Measurements from ENCODE around the gene UROC1.

UROC1 gene

DNA sequence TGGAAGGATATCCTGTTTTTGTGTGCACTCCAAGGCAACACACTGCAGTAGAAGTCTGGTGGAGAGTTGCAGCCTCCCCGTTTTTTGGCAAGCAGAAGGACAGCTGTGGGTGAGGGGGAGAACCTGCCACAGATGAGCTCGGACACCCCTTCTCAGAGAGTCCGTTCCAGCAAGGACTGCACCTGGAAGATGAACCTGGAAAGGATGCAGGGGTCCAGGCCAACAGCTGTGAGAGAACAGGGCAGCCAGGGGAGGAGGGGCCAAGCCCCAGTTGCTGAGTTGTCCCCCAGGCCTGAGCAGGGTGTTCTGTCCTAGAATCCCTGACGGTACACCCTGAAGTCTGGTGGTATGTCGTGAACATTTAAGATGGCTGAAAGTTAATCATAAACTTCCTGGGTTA, 72.1 kb downstream of the UROC1 start:
- no peak overlapping the region for H3K4me2 ChIP-seq (ENCODE audit: insufficient read depth, low read length, poor library complexity, severe bottlenecking)
- H3K4me1 ChIP-seq (ENCODE audit: control insufficient read depth in 2 of 2, insufficient read depth in 1 of 2, low read depth in 1 of 2, low read length in 2 of 2), result peaks cover 0 to 8% of the 10 kb centered on the region in 2 donors
- no peak overlapping the region for H2AK5ac ChIP-seq (ENCODE audit: low read depth, low read length)
- H3K9me3 ChIP-seq (replicated peaks in 1 of 2; ENCODE audit: control insufficient read depth in 2 of 2, insufficient read depth in 1 of 2, low read depth in 1 of 2, low read length in 2 of 2), result no peaks in the 10 kb centered on the region
- no peak overlapping the region for H3K23ac ChIP-seq (ENCODE audit: low read depth, low read length, poor library complexity)
- no peak overlapping the region for H4K8ac ChIP-seq (ENCODE audit: low read depth, low read length)
- no peaks in the 10 kb centered on the region for H3K79me1 ChIP-seq (ENCODE audit: low read depth, low read length)
- no peak overlapping the region for H2BK15ac ChIP-seq (ENCODE audit: low read length)
- no peak overlapping the region for H4K91ac ChIP-seq (ENCODE audit: low read depth, low read length, poor library complexity)
- H3K4me3 ChIP-seq (ENCODE audit: low read length in 2 of 2), result no peak overlapping the region
- no peak overlapping the region for H3K18ac ChIP-seq (ENCODE audit: low read length)
- H3K4ac ChIP-seq (ENCODE audit: low read length), result no peak overlapping the region
- peaks cover 2 to 40% of the 10 kb centered on the region in 2 donors for H3K36me3 ChIP-seq (replicated peaks in 1 of 2; ENCODE audit: control insufficient read depth in 2 of 2, insufficient read depth in 2 of 2, low read length in 2 of 2)
- H2BK120ac ChIP-seq (ENCODE audit: low read depth, low read length), result no peak overlapping the region
- no peak overlapping the region for H3K27ac ChIP-seq (replicated peaks; ENCODE audit: low read length)
- H2AFZ ChIP-seq (ENCODE audit: low read length), result no peak overlapping the region
- no peak overlapping the region for H3K14ac ChIP-seq (ENCODE audit: low read length)
- DNase-seq (ENCODE audit: low spot score), result no peak
- no peaks in the 10 kb centered on the region for H3K27me3 ChIP-seq (ENCODE audit: control insufficient read depth in 3 of 3, insufficient read depth in 3 of 3, low read depth in 1 of 3, low read length in 3 of 3)
- no CpG with 5 or more reads among the region's 5 CpGs for WGBS, 2 donors (ENCODE audit: extremely low coverage in 2 of 2, insufficient read length in 2 of 2, insufficient replicate concordance in 1 of 2)
- no peak overlapping the region for H2BK12ac ChIP-seq (ENCODE audit: low read length)
- H3K9ac ChIP-seq (ENCODE audit: low read depth, low read length, poor library complexity), result no peak overlapping the region
- no peak overlapping the region for H2BK5ac ChIP-seq (ENCODE audit: low read length)

DNA sequence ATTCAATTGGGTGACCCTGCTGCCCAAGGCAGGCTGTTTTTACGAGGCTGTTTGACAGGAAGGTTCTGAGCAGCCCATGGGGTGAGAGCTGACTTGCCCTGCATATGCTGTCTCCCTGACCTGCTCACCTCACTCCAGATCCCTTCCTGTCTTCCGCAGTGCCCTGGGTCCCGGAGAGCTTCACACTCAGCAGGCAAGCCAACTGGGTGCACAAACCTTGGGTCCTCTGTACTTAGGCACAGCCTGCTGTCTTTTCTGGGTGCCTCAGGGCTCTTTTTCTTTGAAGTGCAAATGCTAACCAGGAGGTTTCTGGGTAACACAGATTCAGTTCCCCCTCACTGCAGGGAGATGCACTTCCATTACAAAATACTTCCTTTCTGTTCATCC, 74.7 kb downstream of the UROC1 start:
- Histone ChIP-seq H4K91ac (ENCODE audit: low read depth, low read length, poor library complexity) (no peak overlapping the region), H2BK12ac (ENCODE audit: low read length) (no peak overlapping the region)
- DNase-seq (ENCODE audit: low spot score), result no peak

GRCh38 chr3:126442094-126442855, 75.3 kb downstream of the UROC1 start:
- Histone ChIP-seq H3K36me3 (replicated peaks in 1 of 2; ENCODE audit: control insufficient read depth in 2 of 2, insufficient read depth in 2 of 2, low read length in 2 of 2) (peaks cover 0 to 27% of the 10 kb centered on the region in 2 donors), H2BK15ac (ENCODE audit: low read length) (no peak overlapping the region), H2AFZ (ENCODE audit: low read length) (no peak overlapping the region), H3K9ac (ENCODE audit: low read depth, low read length, poor library complexity) (no peak overlapping the region), H3K23ac (ENCODE audit: low read depth, low read length, poor library complexity) (no peak overlapping the region), H3K4me2 (ENCODE audit: insufficient read depth, low read length, poor library complexity, severe bottlenecking) (no peak overlapping the region), H3K4me1 (ENCODE audit: control insufficient read depth in 2 of 2, insufficient read depth in 1 of 2, low read depth in 1 of 2, low read length in 2 of 2) (peaks cover 0 to 13% of the 10 kb centered on the region in 2 donors), H4K8ac (ENCODE audit: low read depth, low read length) (no peak overlapping the region), H4K91ac (ENCODE audit: low read depth, low read length, poor library complexity) (no peak overlapping the region), H2BK5ac (ENCODE audit: low read length) (no peak overlapping the region), H3K4ac (ENCODE audit: low read length) (no peak overlapping the region), H3K14ac (ENCODE audit: low read length) (no peak overlapping the region), H3K79me1 (ENCODE audit: low read depth, low read length) (no peaks in the 10 kb centered on the region), H2BK12ac (ENCODE audit: low read length) (no peak overlapping the region), H3K27ac (replicated peaks; ENCODE audit: low read length) (no peak overlapping the region), H2AK5ac (ENCODE audit: low read depth, low read length) (no peak overlapping the region), H3K4me3 (ENCODE audit: low read length in 2 of 2) (no peak overlapping the region), H3K18ac (ENCODE audit: low read length) (no peak overlapping the region), H2BK120ac (ENCODE audit: low read depth, low read length) (no peak overlapping the region), H3K9me3 (replicated peaks in 1 of 2; ENCODE audit: control insufficient read depth in 2 of 2, insufficient read depth in 1 of 2, low read depth in 1 of 2, low read length in 2 of 2) (no peaks in the 10 kb centered on the region), H3K27me3 (ENCODE audit: control insufficient read depth in 3 of 3, insufficient read depth in 3 of 3, low read depth in 1 of 3, low read length in 3 of 3) (no peaks in the 10 kb centered on the region)
- DNase-seq (ENCODE audit: low spot score), result no peak
- no CpG with 5 or more reads among the region's 13 CpGs for WGBS, 2 donors (ENCODE audit: extremely low coverage in 2 of 2, insufficient read length in 2 of 2, insufficient replicate concordance in 1 of 2)

More for the DNA sequence above, 74.7 kb downstream of the UROC1 start:
- Histone ChIP-seq H2AFZ (ENCODE audit: low read length) (no peak overlapping the region), H3K18ac (ENCODE audit: low read length) (no peak overlapping the region), H3K79me1 (ENCODE audit: low read depth, low read length) (no peaks in the 10 kb centered on the region), H2BK15ac (ENCODE audit: low read length) (no peak overlapping the region), H3K27me3 (ENCODE audit: control insufficient read depth in 3 of 3, insufficient read depth in 3 of 3, low read depth in 1 of 3, low read length in 3 of 3) (no peaks in the 10 kb centered on the region), H3K36me3 (replicated peaks in 1 of 2; ENCODE audit: control insufficient read depth in 2 of 2, insufficient read depth in 2 of 2, low read length in 2 of 2) (peaks cover 0 to 29% of the 10 kb centered on the region in 2 donors), H4K8ac (ENCODE audit: low read depth, low read length) (no peak overlapping the region), H2BK5ac (ENCODE audit: low read length) (no peak overlapping the region), H3K9ac (ENCODE audit: low read depth, low read length, poor library complexity) (no peak overlapping the region), H3K4ac (ENCODE audit: low read length) (no peak overlapping the region), H3K14ac (ENCODE audit: low read length) (no peak overlapping the region), H3K4me1 (ENCODE audit: control insufficient read depth in 2 of 2, insufficient read depth in 1 of 2, low read depth in 1 of 2, low read length in 2 of 2) (peaks cover 0 to 13% of the 10 kb centered on the region in 2 donors), H3K4me3 (ENCODE audit: low read length in 2 of 2) (no peak overlapping the region), H3K27ac (replicated peaks; ENCODE audit: low read length) (no peak overlapping the region), H2AK5ac (ENCODE audit: low read depth, low read length) (no peak overlapping the region), H3K4me2 (ENCODE audit: insufficient read depth, low read length, poor library complexity, severe bottlenecking) (no peak overlapping the region), H2BK120ac (ENCODE audit: low read depth, low read length) (no peak overlapping the region), H3K23ac (ENCODE audit: low read depth, low read length, poor library complexity) (no peak overlapping the region), H3K9me3 (replicated peaks in 1 of 2; ENCODE audit: control insufficient read depth in 2 of 2, insufficient read depth in 1 of 2, low read depth in 1 of 2, low read length in 2 of 2) (no peaks in the 10 kb centered on the region)
- no CpG with 5 or more reads among the region's 3 CpGs for WGBS, 2 donors (ENCODE audit: extremely low coverage in 2 of 2, insufficient read length in 2 of 2, insufficient replicate concordance in 1 of 2)

DNA sequence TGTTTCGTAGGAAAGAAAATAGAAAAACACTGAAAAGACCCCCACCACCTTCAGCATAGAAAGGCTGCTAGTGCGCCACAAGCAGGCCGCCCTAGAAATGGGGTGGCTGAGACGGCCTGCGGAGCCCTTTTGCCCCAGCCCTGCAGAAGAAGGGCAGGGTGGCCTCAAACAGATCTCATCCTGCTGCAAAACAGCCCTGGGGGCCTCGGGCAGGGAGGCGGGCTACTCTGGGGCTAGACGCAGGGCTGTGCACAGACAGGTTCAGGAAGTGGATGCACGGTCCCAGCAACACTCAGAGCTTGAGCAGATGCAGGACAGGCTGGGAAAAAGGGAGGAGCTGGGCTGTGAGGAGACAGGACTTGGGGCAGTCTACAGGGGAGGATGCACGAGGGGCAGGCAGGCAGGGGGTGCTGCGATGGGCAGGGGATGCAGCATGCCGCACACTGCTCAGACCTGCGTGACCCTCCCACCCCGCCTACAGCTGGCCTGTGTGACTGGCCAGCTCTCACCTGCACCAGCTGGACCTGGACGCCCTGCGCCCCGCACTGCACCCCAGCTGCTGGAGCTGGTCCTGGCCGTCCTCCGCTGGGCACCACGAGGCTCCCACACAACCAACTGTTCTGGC, 76.2 kb downstream of the UROC1 start:
- H2BK12ac ChIP-seq (ENCODE audit: low read length), result no peak overlapping the region
- H3K4ac ChIP-seq (ENCODE audit: low read length), result no peak overlapping the region
- peak overlapping the region; percentile 12 for H2AK5ac ChIP-seq (ENCODE audit: low read depth, low read length)
- no peak overlapping the region for H4K8ac ChIP-seq (ENCODE audit: low read depth, low read length)
- no peak overlapping the region for H2BK5ac ChIP-seq (ENCODE audit: low read length)
- H2BK120ac ChIP-seq (ENCODE audit: low read depth, low read length), result no peak overlapping the region
- no peak overlapping the region for H2BK15ac ChIP-seq (ENCODE audit: low read length)
- H2AFZ ChIP-seq (ENCODE audit: low read length), result no peak overlapping the region
- peak overlapping the region; percentile 65 for H3K18ac ChIP-seq (ENCODE audit: low read length)
- H3K4me3 ChIP-seq (ENCODE audit: low read length in 2 of 2), result no peak overlapping the region
- H3K9me3 ChIP-seq (replicated peaks in 1 of 2; ENCODE audit: control insufficient read depth in 2 of 2, insufficient read depth in 1 of 2, low read depth in 1 of 2, low read length in 2 of 2), result no peaks in the 10 kb centered on the region
- H3K4me1 ChIP-seq (ENCODE audit: control insufficient read depth in 2 of 2, insufficient read depth in 1 of 2, low read depth in 1 of 2, low read length in 2 of 2), result peaks cover 0 to 10% of the 10 kb centered on the region in 2 donors
- H3K14ac ChIP-seq (ENCODE audit: low read length), result no peak overlapping the region
- H3K9ac ChIP-seq (ENCODE audit: low read depth, low read length, poor library complexity), result no peak overlapping the region
- WGBS, 2 donors (ENCODE audit: extremely low coverage in 2 of 2, insufficient read length in 2 of 2, insufficient replicate concordance in 1 of 2), result no CpG with 5 or more reads among the region's 20 CpGs
- H3K79me1 ChIP-seq (ENCODE audit: low read depth, low read length), result no peaks in the 10 kb centered on the region
- no peaks in the 10 kb centered on the region for H3K27me3 ChIP-seq (ENCODE audit: control insufficient read depth in 3 of 3, insufficient read depth in 3 of 3, low read depth in 1 of 3, low read length in 3 of 3)
- H3K36me3 ChIP-seq (replicated peaks in 1 of 2; ENCODE audit: control insufficient read depth in 2 of 2, insufficient read depth in 2 of 2, low read length in 2 of 2), result peaks cover 0 to 33% of the 10 kb centered on the region in 2 donors
- no peak for DNase-seq (ENCODE audit: low spot score)
- H3K27ac ChIP-seq (replicated peaks; ENCODE audit: low read length), result no peak overlapping the region
- H3K4me2 ChIP-seq (ENCODE audit: insufficient read depth, low read length, poor library complexity, severe bottlenecking), result no peak overlapping the region
- H4K91ac ChIP-seq (ENCODE audit: low read depth, low read length, poor library complexity), result no peak overlapping the region
- H3K23ac ChIP-seq (ENCODE audit: low read depth, low read length, poor library complexity), result no peak overlapping the region
